GM21619 (cell line): ENCODE results near the gene CABP1.
"Not testable (repeated sequence)": the region's sequence is repeated elsewhere in the genome, so short reads cannot be mapped to it uniquely, and the experiment has no call there.

Experiments
- ATAC-seq: cut with Tn5 transposase; IDR thresholded peaks from one replicate; pipeline ENCODE4 v1.9.1; 2021; ENCODE audit not compliant: unreplicated experiment

The CABP1 gene

DNA sequence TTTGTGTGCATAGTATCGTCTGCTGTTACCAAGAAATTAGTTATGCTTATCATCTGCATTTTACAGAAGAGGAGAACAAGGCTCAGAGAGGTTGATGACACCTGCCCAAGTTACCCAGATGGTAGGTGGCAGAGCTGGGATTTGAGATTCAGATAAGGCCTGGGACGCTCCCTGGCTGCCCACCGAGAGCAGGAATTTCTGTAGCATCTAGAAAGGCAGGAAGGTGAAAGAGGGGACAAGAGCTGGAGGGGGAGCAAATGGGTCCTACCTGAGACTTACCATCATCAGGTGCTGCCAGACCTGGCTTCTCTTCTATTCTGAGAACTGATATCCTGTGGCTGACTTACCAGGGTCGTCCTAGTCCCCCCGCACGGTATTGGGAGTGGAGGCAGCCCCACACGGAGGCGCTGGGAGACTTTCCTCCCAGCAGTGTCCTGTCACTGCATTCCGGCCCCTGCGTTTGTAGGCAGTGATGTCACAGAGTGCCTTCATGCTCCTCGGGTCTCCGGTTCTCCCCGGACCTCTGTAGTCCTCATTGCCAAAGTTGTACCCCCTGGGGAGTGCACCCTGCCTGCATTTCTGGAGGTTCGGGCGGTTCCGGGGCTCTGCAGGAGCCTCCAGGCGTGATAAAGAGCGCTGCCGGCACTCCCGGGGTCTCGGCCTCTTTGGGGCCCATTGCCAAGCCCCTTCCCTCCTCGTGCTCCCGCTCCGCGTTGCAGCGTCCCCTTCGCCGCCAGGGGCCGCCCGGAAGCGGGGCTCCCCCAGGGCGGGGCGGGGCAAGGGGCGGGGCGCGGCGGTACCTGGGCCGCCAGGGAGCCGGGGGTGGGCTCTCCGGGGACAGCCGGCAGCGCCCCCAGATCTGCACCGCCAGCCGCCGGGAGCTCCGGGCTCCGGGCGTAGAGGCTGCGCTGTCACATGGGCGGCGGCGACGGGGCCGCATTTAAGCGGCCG is at the start of gene CABP1:
TSS of gene CABP1 (plus strand) at position 856 of the 951 bp plus-strand sequence. CDS start at position 916, 60 bp downstream.
- ATAC-seq = peak; percentile 63

DNA sequence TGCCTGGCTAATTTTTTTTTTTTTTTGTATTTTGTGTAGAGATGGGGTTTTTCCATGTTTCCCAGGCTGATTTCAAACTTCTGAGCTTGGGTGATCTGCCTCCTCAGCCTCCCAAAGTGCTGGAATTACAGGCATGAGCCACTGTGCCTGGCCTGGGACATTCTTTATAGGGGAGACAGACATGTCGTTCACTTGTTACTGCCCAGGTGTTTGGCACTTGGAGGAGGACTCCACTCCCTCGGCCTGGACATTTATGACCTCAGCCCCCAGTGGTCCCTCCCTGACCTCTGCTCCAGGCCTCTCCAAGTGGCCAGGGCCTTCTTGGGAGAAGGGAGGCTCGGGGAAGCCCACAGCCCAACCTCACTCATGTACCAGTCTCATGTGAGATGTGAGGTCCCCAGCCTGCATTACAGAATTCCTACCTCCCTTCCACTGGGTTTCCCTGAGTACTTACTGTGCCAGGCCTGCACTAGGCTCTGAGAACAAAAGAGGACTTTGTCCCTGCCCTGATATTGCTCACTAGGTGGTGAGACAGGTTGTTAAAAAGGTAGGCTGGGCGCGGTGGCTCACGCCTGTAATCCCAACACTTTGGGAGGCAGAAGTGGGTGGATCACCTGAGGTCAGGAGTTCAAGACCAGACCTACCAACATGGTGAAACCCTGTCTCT is 49.6 kb upstream of the CABP1 start:
- ATAC-seq = no peak

DNA sequence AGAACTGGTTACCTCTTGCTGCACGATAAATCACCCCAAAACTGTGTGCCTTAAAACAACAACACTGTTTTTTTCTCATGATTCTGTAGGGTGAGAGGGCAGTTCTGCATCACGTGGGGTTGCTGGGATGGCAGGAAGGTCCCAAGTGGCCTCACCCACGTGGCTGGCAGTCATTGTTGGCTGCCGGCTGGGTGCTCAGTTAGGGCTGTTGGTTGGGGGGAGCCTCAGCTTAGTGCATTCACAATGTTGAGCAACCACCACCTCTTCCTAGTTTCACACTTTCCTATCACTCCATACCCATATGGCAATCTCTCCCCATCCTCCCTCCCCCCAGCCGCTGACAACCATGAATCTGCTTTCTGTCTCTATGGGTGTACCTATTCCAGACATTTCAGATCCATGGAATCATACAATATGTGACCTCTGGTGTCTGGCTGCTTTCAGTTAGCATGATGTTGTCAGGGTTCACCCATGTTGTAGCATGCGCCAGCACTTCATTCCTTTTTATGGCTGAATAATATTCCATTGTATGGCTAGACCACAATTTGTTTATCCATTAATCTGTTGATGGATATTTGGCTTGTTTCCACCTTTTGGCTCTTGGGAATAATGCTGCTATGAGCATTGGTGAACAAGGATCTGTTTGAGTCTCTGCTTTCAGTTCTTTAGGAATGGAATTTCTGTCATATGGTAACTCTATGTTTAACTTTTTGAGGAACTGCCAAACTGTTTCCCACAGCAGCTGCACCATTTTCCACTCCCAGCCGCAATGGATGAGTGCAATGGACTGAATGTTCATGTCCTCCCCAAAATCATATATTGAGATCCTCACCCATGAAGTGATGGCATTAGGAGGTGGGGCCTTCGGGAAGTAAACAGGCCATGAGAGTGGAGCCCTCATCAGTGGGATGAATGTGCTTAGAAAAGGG is 48.0 kb upstream of the CABP1 start:
- ATAC-seq = no peak

DNA sequence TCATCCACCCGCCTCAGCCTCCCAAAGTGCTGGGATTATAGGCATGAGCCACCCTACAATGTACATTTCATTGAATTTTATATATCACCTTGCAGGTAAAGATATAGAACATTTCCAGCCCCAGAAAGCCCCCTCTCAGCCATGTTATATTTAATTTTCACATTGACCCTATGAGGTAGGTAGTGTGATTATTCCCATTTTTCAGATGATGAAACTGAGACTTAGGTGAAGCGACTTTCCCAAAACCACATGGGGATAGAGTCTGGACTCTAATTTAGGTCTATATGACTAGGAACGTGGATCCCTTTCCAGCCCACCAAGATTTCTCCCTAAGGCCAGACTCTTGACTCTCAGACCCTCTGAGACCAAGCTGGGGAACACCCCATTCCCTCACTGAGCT is 43.5 kb upstream of the CABP1 start:
- no peak for ATAC-seq

DNA sequence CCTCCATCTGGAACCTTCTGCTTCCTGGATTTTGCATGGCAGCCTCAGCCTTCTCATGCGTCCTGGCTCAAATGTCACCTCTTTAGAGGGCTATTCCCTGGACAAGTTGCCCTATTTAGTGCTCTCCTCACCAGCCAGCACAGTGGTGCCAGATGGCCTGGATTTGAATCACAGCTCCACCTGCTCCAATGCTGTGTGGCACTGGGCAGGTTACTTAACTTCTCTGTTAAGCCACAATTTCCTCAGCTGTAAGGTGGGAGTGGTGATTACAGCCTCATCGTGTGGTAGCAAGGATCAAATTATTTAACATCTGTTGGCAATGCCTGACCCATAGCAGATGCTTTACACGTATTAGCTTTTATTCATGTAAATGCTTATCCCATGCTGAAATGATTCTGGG is 42.6 kb upstream of the CABP1 start:
- no peak for ATAC-seq

DNA sequence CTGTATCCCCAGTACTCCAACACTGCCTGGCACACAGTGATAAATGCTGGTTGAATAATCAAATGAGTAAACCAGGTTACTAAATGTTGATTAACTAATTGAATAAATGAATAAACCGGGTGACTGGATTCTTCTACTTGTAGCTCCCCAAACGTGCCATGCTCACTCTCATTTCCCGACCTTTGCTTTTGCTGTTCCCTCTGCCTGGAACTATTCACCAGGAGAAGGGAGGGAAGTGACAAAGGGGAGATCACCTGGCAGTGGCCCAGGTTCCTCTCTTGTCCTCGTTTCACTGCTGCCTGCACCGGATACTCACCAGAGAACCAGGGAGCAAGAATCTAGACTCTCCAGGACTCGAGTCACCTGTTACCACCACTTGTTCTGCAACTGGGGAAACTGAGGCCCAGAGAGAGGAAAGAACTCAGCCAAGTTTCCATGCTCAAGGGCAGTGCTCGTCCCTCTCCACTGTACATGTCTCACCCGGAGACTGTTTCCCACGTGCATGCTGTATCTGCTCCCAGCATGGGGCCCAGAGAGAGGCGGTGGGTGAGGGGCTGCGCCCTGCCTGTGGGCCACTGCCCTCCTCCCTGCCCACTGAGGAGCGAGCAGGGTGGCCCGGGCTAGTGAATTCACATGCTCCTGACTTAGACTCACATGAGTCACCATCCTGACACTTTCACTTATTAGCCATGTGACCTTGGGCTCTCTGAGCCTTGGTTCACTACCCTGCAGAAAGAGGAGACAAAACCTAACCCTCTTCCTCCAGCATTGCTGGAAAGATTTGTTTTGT is 41.6 kb upstream of the CABP1 start:
- no peak for ATAC-seq

DNA sequence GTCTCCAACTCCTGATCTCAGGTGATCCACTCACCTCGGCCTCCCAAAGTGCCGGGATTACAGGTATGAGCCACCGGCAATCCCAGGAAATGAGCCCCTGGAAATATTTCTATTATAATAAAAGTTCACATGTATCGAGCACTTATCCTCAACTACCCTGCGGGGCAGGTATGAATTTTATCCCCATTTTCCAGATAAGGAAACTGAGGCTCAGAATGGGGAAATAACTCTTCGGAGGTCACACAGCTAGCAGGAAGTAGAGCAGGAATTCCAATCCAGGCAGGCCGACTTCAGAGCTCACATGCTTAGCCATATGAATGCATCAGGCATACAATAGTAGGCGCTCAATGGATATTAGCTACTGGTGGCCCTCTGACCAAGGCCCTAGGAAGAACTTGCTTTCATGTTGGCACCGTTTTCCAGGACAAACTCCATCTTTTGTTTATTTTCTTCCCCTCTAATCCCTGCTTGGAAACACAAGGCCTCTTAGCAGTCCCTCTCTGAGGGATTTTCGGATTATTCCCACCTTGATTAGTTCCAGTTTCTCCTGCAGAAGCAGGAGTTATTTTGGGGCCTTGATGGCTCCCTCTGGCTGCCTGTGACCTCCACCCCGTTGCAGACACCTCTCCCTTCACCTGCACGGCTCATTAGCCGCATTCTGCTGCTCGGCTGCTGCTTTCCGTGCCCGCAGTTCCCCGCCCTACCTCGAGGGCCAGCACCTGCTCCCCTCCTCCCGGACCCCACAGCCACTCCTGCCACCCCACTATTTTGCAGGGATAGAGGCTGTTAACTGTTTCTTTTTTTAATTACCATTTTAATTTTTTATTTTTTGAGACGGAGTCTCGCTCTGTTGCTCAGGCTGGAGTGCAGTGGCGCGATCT is 40.5 kb upstream of the CABP1 start:
- no peak for ATAC-seq

DNA sequence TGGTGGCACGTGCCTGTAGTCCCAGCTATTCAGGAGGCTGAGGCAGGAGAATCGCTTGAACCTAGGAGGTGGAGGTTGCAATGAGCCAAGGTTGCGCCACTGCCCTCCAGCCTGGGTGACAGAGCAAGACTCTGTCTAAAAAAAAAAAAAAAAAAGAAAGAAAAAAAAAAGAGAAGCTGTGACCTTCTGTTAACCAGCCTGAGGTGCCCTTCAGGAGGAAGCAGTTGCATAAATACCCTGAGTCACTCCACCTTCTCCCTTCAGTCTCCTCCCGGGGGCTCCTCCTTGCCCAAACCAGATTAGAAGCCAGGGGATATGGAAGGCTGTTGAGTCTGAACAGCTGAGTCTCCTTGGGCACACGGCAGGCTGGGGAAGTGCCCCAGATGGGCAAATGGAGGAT is 38.0 kb upstream of the CABP1 start:
- not testable (repeated sequence) for ATAC-seq

DNA sequence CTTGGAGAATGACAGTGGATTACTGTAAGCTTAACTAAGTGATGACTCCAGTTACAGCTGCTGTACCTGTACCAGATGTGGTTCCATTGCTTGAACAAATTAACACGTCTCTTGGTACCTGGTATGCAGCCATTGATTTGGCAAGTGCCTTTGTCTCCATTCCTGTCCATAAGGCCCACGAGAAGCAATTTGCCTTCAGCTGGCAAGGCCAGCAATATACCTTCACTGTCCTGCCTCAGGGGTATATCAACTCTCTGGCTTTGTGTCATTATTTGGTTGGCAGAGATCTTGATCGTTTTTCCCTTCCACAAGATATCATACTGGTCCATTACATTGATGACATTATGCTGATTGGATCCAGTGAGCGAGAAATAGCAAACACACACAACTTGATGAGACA is 29.9 kb upstream of the CABP1 start:
- no peak for ATAC-seq

DNA sequence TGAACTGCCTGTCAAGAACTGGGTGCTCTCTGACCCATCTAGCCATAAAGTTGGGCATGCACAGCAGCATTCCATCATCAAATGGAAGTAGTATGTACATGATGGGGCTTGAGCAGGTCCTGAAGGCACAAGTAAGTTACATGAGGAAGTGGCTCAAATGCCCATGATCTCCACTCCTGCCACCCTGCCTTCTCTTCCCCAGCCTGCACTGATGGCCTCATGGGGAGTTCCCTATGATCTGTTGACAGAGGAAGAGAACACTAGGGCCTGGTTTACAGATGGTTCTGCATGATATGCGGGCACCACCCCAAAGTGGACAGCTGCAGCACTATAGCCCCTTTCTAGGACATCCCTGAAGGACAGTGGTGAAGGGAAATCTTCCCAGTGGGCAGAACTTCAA is 28.9 kb upstream of the CABP1 start:
- ATAC-seq = not testable (repeated sequence)

DNA sequence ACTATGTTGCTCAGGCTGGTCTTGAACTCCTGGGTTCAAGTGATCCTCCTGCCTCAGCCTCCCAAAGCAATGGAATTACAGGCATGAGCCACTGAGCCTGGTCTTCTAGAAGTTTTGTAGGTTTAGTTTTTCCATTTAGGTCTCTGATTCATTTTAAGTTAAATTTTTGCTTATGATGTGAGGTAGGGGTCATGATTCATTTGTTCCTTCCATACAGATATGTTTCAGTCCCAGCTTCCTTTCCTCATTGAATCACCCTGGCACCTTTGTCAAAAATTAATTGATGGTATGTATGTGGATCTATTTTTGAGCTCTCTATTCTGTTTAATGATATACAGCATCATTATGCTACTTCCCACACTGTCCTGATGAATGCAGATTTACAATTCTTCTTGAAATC is 25.6 kb upstream of the CABP1 start:
- ATAC-seq = no peak

DNA sequence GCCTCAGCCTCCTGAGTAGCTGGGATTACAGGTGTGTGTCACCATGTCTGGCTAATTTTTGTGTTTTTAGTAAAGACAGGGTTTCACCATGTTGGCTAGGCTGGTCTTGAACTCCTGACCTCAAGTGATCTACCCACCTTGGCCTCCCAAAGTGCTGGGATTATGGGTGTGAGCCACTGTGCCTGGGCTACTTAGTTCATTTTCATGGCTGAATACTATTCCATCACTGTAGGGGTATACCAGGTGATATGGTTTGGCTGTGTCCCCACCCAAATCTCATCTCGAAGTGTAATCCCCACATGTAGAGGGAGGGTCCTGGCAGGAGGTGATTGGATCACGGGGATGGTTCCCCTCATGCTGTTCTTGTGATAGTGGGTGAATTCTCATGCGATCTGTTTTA is 23.2 kb upstream of the CABP1 start:
- not testable (repeated sequence) for ATAC-seq

DNA sequence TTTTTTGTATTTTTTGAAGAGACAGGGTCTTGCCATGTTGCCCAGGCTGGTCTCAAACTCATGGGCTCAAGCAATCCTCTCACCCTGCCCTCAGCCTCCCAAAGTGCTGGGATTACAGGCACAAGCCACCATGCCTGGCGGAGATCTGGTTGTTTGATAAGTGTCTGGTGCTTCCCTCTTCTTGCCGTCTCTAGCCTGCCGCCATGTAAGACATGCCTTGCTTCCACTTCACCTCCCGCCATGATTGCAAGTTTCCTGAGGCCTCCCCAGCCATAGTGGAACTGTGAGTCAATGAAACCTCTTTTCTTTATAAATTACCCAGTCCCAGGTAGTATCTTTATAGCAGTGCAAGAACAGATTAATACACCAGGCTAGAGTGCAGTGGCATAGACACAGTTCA is 22.7 kb upstream of the CABP1 start:
- ATAC-seq = not testable (repeated sequence)

DNA sequence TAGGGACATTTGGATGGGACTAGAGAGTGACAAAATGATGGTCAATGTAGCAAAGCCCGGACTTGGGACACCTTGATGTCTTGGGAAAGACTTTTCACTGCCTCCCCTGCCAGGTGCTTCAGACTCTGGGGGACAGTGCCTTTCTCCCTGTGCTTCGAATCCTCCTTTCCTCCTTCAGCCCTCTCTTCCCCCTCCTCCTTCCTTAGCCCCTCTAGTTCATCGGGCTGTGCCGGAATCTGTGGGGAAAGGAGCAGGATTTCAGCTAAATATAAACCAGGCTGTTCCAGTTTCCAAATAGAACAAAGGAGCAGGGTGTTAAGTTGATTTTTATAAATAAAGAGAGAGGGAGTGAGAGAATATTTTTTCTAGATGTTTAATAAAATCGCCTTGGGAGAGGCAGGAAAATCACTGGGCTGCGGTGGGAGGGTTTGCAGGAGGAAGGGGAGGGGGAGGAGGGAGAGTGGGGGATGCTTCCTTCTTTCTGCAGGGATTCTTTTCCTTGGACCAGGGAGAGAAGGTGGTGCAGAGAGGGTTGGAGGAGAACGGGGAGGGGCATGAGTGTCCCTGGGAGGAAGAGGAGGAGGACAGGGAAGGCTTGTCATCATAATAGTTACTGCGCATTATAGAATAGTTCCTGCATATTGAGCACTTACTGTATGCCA is 21.3 kb upstream of the CABP1 start:
- ATAC-seq = no peak

DNA sequence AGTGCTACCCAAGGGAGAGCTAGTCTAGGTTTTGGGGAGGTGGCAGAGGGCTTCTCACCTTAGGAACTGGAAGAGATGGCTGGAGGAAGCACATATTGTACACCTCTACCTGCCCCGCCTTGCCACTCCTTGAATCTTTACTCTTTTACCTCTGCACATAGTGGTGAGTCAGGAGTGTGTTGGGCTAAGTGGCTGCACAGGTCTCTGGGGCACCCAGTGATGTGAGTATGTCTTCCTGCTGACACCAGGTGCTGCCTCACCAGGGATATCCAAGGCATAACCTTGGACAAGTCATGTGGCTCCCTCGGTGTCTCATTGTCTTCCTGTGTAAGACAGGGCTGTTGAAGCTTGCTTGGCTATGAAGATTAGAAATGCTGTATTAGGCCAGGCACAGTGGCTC is 19.8 kb upstream of the CABP1 start:
- ATAC-seq = no peak

DNA sequence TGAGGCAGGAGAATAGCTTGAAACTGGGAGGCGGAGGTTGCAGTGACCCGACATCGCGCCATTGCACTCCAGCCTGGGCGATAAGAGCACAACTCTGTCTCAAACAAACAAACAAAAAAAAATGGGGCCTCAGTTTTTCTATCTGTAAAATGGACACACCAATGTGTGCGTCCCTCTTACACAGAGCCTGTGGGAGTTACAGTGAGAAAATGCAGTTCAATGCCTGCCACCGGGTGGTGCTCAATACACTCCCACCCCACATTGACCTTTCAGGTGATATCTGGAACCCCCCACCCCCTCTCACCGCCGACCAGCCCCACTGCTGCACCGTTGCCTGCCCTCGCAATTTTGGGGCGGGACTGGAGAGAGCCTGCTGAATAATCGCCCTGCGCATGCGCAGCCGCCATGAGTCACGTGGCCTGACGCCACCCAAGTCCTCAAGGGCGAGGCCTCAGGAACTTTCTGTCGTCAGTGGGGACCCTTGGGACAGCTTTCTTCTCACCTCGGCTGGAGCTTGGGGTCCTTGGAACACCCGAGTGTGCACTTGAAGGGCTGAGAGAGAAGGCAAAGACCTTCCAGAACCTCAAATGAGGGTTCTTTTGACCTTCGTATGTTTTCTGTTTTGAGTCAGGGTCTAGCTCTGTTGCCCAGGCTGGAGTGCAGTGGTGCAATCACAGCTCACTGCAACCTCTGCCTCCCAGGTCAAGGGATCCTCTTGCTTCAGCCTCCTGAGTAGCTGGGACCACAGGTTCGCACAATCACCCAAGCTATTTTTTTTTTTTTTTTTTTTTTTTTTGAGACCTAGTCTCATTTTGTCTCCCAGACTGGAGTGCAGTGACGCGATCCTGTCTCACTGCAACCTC is 14.6 kb upstream of the CABP1 start:
- no peak for ATAC-seq

DNA sequence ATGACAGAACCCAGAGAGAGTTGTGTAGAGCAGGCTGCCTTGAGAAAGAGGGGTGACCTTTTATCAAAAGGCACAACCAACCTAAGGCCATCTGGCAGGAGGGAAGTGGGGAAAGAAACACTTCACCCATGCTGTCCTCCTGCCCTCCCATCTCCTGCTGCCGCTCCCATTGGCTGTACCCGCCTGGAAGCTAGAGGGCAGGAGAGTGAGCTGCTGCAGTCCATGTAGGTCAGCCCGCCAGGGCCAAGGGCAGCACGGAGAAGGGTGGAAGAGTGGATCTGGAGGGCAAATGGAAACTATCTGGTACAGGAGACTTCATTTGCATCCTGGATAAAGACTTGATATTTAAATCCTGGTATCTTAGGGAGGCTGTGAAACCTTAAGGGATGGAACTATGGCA is 11.5 kb upstream of the CABP1 start:
- ATAC-seq = no peak
